ENCODE results near the gene IL25.

GRCh38 chr14:23407516-23408306 is 35.1 kb downstream of the IL25 start, which contains the start of gene MYH6:
- TF ChIP-seq POLR2AphosphoS5 (IDR thresholded peaks at IDR 0.05; ENCODE audit: low read depth, low read length) (no peak), POLR2A (IDR thresholded peaks at IDR 0.05; ENCODE audit: low read depth, low read length) (no peak)
